HL-60/S4 treated with retinoic acid at 250 ng/mL for 4 days and 3 days (cell line): Measurements from ENCODE around the gene STOML1.
"Not testable (repeated sequence)": the region's sequence is repeated elsewhere in the genome, so short reads cannot be mapped to it uniquely, and the experiment has no call there.

ENCODE experiments used
- in situ Hi-C: fragments of 300-500 bp; cut with MboI; formaldehyde crosslinking; loops from 2 replicates; pipeline ENCODE4 v1.7.0; 2022; ENCODE audit warnings: low sequenced_read_pairs

Gene STOML1

DNA sequence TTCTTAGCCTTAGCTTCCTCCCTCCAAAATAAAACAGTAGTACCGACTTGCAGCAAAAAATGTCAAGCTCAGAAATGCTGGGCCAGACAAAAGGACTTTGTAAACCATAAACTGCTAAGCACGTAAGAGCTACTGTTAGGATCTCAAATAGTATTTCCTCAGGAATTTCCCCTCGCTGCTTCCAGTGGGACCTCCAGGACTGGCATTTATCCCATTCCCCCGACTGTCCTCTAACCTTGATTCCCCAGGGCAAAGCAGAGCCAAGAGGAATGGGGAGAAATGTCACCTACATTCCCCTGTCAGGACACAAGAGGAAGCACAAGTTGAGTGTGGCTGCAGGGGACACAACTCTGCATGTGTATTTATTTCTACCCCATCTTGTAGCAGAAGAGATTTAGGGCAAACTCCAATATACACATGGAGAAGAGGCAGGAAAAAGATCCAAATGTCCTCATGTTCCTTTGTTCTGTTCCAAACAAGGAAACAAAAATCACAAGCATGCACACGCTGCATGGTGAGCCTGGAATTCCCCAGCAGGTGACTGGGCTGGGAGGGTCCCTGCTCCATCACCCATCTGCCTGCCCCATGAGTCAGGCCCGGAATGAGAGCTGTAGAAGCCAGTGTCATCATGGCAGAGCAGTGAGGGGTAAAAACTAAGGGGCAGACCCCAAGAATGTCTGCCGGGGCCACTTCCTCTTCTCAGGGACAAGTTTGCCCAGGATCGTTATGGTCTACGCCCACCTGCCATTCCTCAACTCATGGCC, 4.2 kb downstream of the STOML1 start:
- in situ Hi-C loops, result no loop called here

DNA sequence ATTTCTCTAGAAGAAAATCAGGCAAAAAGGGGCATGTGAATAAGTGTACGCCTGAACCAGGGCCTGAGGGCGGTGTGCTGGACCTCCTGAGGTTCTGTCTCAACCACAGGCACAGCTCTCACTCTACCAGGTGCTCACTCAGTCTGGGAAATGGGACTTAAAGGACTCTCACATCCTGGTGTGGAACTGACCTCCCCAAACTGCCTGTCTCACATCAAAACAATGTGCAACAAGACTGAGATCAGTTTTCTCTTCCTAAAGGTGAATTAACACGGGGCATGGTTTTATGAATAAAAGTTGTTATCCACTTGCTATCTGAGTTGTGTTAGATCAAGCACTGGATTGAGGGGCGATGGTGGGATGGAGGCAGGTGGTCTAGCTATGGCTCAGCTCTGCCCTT, 4.8 kb downstream of the STOML1 start:
- in situ Hi-C loops, result no loop called here

DNA sequence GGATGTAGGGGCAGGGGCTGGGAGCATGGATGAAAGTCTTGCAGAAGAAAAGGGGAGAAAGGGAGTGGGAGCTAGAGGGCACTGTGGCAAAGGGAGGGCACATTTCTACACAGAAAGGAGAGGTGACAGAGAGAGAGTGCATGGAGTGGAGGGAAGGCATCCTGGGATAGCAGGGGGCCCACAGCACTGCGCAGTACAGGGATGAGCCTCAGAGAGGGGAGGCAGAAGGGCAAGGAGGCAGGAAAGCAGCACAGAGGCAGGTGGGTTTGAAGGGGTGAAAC, 5.4 kb downstream of the STOML1 start:
- in situ Hi-C loops, result no loop called here

DNA sequence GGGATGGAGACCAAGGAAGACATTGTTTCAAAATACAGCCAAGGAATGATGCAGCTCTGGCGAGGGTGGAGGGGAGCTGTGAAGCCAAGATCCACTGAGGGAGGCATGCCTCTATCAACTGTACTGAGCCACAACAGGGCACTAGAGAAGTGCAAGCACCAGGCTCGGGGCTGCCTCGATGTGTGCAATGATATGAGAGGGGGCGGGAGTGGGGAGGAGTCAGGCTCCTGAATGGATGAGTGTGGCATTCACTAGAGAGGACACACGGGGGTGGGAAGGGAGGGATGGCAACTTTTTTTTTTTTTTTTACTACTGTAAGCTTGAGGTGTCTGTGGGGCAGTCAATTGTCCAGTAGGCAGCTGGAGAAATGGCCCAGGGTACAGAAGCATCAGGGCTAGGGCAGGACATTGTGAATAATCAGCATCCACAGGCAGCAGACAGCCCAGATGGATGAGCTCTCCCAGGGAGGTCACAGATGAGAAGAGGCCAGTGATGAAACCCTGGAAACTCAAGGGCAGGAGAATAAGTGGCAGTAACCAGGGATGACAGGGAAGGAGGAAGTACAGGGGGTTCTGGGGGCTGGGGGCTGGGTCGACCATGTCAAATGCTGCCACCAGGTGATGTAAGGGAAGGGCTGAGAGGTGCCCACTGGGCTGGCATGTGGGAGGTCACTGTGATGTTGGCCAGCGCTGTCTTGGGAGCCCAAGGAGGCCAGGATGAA, 5.9 kb downstream of the STOML1 start:
- in situ Hi-C loops, result no loop called here

DNA sequence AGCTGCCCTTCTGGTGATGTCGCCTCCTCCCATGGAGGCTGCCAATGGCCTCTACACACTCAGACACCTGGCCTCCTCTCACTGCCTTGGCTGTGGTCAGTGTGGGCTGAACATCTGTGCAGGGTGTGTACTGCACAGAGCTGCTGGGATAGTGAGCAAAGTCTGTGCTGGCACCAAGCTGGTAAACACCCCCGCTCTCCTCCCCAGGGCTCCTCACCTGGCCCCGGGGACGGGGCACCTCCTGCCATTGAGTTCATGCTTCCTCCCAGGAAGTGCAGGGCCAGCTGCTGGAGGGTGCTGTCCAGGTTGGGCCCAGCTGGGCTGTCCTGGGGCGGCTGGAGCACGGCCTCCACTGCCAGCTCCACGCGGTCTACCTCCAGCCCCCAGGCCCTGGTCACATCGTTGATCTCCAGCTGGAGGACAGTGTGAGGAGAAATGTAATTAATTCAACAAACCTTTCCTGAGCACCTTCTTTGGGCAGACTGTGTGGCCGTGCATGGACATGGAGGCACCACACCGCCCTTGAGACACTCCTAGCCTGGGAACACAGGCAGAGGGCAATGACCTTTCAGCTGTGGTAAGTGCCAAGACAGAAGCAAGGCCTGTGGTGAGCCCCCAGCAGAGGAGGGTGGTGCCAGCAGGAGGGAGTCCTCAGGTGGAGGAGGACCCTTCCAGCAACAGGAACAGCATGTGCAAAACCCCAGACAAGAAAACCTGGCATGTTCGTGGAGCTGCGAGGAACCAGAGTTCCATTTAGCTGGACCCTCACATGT, 6.8 kb downstream of the STOML1 start:
- in situ Hi-C loops, result no loop called here

DNA sequence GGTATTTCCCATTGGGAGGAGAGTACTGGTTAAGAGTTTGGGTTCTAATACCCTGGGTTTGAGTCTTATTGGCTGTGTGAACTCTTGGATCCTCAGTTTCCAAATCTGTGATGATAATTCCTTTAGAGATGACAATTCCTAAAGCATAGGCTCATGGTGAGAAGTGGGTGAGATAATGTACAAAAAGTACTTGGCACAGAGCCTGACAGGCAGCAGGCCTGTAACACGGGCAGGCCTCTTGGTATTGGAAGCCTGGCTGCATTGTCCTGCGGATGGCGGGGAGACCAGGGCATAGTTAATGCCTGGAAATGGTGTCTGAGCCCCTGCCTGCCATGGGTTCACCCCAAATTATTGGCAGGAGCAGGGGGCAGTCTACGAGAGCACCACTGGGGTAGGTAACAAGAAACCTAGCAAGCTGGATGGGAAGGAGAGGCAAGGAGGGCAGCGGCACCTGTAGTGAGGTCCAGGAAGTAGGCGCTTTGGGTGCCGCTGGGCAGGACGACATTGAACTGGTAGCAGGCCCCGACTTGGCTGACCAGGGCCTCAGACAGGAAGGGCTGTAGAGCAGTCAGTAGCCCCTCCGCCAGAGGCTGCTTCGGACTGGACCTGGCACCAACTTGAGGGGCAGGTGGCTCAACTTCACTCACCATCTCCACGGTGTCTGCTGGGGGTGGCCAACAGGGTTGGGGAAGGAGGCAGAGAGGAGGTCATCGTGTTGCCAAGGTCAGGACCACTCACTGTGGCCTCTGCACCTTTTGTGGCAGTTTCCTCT, 7.7 kb downstream of the STOML1 start:
- in situ Hi-C loops, result no loop called here

DNA sequence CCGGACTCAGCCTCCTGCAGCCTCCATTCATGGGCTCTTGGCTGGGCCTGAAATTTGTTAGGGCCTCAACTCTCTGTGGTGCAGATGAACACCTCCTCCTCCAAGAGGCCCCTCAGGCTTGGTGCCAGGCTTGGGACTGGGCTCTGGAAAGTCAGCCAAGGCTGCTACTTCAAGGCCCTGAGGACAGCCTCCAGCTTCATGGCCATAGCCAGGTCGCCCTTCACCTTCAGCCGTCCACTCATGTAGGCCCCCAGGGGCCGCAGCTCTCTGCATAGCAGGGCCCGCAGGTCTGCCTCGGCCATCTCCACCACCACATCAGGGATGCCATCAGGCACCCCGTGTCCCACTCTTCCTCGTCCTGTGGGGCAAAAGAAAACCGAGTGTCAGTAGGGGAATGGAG, 8.3 kb downstream of the STOML1 start:
- in situ Hi-C loops, result no loop called here

DNA sequence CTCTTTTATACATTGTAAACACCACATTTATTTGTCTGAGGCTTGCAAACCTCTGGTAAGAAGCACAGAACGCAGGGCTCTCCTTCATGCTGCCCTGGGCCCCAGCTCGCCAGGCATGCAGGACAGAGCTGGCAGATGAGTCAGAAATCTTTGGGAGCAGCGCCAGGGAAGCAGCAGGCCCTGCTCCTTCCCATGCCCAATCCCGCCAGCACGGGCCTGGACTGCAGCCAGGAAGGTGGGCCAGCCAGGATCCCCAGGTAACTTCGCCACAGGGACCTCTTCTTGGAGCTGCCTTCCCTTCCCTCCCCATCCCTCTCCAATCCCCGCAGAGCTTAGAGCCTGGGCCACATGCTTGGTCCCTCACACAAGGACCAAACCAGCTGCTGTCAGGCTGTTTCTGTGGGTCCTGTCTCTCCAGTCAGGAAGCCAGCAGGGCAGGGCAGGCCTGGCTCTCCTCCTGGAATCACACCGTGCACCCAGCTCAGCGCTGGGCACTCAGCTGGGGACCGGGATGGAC, 8.8 kb downstream of the STOML1 start:
- in situ Hi-C loops, result no loop called here

DNA sequence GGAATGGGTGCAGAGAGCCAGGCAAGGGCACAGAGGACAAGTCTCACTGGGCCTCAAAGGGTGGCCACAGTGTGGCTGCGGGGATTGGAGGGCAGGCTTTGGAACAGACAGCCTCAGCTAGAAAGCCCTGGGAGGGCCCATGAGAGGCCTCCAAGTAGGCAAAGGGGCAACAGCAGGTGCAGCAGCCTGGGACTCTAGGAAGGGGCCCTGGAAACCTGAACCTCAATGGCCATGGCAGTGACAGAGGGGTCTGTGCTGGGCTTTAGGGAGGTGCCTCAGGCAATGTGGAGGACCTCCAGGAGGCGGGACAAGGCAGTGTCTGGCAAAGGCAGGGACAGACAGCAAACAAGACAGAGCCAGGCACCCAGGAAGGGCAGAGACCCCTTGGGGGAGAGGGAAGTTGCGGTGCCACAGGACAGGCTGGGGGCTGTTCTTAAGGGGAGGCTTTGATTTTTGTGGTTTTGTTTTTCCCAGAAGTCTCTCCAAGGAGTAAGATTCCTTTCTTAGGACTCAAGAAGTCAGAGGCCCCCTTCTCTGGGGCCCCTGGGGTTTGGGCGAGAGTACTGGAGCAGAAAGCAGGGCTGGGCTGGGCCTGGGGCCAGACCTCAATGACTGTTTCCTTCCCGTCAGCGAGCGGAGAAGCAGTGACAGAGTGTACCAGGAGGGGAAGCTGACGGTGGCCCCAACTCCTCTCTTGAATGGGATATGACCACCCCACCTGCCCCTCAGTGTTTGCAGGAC, 9.7 kb downstream of the STOML1 start:
- in situ Hi-C loops, result no loop called here

DNA sequence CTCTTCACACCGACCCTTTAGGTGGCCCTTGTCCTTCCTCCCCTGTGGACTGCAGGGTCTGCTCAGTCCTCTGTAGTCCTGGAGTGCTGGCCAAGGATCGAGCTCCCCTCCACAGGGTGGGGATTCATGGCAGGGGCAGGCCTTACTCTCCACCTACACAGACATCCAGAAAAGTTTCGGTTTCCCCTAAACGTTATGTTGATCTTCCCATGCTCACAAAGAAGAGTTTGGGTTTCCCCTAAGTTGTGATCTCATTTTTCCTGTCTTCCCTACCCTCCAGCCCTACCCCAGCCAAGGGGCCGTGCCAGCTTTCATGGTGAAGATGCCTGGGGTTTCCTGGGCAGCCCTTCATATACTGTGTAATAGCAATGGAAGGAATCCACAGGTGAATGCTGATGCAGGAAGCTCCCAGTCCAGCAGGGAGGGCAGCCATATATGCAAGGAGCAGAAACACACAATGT, 10.3 kb downstream of the STOML1 start:
- in situ Hi-C loops, result no loop called here

DNA sequence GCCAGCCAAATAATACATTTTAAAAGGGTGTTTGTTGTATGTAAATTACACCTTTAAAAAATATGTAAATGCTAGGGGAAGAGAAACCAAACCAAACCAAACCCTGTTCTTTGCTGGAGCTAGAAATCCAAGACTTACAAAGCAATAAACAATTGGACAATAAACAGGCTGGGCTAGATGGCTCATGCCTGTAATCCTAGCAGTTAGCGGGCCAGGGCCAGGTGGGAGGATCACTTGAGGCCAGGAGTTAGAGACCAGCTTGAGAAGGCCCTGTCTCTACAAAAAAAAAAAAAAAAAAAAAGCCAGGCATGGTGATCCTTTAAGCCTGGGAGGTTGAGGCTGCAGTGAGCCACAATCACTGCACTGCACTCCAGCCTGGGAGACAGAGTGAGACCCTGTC, 12.5 kb downstream of the STOML1 start:
- in situ Hi-C loops, result no loop called here

DNA sequence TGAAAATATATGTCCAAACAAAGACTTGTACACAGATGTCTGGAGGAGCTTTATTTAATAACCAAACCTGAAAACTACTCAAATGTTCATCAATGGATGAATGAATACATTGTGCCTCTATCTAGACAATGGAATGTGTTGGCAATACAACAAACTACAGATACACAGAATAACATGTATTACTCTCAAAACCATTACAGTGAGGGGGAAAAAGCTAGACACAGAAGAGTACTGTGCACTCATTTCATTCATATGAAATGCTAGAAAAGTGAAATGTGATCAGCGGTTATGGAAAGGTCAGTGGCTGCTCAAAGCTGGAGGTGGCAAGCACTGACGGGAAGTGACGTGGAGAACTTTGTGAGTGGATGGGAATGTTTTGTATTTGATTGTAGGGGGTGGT, 13.2 kb downstream of the STOML1 start:
- in situ Hi-C loops, result no loop called here

DNA sequence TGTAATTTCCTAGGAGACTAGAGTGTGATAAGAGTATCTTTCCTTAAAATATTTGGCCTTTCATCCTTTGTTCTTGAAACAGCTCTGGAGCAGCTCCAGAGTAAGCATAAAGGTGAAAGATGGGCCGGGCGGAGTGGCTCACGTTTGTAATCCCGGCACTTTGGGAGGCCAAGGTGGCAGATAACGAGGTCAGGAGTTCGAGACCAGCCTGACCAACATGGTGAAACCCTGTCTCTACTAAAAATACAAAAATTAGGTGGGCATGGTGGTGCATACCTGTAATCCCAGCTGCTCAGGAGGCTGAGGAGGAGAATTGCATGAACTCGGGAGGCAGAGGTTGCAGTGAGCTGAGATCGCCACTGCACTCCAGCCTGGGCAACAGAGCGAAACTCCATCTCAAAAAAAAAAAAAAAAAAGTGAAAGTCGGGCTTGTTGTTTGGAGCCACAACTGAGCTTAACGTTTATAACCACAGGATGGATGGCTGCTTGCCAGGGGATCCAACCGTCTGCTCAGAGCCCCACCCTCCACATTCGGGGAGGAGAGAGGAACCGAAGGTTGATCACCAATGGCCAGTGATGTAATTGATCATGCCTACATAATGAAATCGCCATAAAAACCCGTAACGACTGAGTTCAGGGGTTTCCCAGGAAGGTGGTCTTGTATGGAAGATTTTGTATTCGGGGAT, 16.5 kb downstream of the STOML1 start:
- in situ Hi-C loops, result not testable (repeated sequence)

DNA sequence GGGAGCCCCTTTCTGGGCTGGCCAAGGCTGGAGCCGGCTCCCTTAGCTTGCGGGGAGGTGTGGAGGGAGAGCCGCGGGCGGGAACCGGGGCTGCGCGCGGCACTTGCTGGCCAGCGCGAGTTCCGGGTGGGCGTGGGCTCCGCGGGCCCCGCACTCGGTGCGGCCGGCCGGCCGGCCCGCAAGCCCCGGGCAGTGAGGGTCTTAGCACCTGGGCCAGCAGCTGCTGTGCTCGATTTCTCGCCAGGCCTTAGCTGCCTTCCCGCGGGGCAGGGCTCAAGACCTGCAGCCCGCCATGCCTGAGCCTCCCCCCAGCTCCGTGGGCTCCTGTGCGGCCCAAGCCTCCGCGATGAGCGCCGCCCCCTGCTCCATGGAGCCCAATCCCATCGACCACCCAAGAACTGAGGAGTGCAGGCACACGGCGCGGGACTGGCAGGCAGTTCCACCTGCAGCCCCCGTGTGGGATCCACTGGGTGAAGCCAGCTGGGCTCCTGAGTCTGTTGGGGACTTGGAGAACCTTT, 18.4 kb downstream of the STOML1 start:
- in situ Hi-C loops, result loop anchor here (25.0 kb wide), 1 partner anchor 364 kb away; no protein-coding TSS in a partner anchor

DNA sequence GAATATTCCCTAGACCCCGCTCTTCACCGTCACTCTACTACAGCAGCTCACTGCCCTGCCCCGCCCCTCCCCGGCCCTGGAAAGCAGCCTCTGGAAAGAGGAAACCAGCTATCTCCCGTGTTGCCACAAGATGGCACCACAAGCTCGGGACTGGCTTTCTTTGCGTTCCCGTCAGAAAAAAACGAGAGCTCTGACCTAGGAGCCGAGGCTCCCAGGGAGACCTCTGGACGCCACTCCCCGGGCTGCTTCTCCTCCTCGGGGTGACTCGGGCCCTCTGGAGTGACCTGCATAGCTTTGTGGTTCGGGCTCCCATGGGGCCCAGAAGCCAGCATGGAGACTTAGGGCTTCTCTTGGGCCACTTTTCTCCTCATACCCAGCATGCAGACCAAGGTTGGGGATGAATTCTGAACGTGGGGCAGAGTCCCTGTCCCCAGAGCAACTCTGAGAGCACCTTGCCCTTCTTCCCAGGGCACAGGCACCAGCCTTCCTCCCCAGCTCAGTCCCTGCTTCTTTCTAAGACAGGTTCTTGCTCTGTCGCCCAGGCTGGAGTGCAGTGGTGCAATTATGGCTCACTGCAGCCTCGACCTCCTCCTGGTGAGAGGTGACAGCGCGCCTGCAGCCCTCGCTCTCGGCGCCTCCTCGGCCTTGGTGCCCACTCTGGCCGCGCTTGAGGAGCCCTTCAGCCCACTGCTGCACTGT, 19.0 kb downstream of the STOML1 start:
- in situ Hi-C loops, result loop anchor here (25.0 kb wide), 1 partner anchor 364 kb away; no protein-coding TSS in a partner anchor

DNA sequence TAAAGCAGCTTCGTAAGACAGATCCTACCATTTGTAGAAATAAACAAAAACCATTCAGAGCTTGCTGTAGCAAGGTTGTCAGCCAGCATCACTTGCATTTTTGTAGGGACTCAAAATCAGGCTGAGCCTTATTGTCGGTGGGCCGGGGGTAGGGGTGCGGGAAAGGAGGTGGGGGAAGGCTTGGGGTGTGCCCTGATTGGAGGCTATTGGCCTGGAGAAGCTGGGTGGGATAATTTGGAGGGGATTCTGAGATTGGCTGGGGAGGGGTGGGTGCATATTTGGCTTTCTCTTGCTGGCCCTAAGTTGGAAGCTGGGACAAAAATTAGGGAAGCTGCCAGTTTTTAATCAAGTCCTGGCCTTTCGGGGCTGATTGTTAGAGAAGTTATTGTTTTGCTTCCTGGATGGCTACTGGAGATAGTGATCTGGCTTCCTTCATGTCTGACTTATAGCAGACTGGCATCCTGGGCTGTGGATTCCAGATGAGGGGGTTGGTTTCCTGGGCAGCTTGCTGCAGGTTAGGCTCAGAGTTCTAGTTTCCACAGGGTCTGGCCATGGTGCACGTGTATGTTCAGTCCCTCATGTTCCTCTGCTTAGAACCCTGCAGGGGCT, 22.8 kb downstream of the STOML1 start:
- in situ Hi-C loops, result loop anchor here (25.0 kb wide), 1 partner anchor 368 kb away; no protein-coding TSS in a partner anchor

DNA sequence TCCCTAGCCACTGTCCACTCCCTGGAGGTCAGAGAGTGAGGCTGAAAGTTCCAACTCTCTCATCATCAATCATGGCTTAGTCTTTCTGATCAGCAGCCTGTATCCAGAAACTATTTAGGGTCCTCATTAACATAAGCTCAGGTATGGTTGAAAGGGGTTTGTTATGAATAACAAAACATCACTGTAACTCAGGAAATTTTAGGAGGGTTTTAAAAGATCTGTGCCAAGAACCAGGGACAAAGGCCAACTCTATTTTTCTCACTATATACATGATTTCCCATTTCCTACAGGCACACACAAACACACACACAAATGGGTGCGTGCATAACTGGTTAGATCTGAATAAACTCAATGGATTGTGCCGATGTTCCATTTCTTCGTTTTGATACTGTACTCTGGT, 23.6 kb downstream of the STOML1 start:
- in situ Hi-C loops, result loop anchor here (25.0 kb wide), 1 partner anchor 369 kb away; no protein-coding TSS in a partner anchor

DNA sequence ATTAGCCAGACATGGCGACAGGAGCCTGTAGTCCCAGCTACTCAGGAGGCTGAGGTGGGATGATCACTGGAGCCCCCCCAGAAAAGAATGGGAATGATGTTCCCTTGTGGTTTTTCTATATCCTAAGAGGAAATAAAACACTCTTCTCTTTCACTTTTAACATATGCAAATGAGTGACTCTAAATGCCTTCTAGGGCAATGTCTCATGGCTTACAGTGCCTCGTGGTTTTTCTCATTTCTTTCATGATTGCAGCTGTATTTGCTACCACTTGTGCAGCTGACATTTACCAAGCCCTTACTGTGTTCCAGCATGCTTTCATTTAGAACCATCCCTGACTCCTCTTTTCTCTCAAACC, 26.4 kb downstream of the STOML1 start:
- in situ Hi-C loops, result loop anchor here (25.0 kb wide), 1 partner anchor 372 kb away; no protein-coding TSS in a partner anchor
